Right lobe of liver (tissue), 4 donors: Measurements from ENCODE around the gene RAPGEFL1.

Experiments used
- POLR2A ChIP-seq: fragments of 450-650 bp; IDR thresholded peaks from one replicate; pipeline ENCODE4 v1.6.1; 2017; ENCODE audit warnings: antibody characterized with exemption, mild to moderate bottlenecking
- TF ChIP-seq, protein P1 (sequence below), 4 donors: fragments of 200-600 bp in 3 of 4; fragments of 450-650 bp in 1 of 4; IDR thresholded peaks; one replicate each; pipeline versions ENCODE4 v1.5.1 to v1.8.0; 2016 to 2022; ENCODE audit warnings: antibody characterized with exemption in 4 of 4, mild to moderate bottlenecking in 2 of 4
- donor health status: DM: no; HTN: no; CAD: no.
- donor health status: DM: no; HTN: no; CAD: no.
- donor health status: DM: no; HTN: yes; CAD: no.

DNA sequence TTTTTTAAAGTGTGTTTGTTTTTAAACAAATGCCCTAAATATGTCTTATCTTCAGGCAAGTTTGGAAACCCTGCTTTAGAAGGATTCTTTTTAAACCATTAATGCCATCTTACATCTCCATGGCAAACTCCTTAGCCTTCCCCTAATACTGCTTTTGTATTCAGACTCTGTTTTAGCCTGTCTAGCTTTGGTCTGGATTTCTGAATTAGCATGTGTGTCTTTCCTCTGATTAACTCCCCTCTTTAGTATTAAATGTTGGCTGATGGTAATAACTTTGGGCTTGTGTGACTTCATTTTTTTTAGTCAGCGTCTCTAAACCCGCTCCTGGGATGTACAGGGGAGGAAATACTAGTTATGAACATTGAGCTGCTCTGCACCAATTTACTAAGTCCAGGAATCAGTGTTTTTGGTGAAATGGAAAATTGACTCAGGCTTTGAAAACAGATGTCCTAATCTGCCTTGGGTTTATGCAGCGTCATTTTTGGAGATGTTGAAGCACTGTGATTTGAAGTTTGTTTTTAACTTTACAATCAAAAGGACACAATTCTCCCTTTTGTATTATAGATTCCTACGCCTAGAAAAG, 64.1 kb downstream of the RAPGEFL1 start:
- TF ChIP-seq, protein P1, sequence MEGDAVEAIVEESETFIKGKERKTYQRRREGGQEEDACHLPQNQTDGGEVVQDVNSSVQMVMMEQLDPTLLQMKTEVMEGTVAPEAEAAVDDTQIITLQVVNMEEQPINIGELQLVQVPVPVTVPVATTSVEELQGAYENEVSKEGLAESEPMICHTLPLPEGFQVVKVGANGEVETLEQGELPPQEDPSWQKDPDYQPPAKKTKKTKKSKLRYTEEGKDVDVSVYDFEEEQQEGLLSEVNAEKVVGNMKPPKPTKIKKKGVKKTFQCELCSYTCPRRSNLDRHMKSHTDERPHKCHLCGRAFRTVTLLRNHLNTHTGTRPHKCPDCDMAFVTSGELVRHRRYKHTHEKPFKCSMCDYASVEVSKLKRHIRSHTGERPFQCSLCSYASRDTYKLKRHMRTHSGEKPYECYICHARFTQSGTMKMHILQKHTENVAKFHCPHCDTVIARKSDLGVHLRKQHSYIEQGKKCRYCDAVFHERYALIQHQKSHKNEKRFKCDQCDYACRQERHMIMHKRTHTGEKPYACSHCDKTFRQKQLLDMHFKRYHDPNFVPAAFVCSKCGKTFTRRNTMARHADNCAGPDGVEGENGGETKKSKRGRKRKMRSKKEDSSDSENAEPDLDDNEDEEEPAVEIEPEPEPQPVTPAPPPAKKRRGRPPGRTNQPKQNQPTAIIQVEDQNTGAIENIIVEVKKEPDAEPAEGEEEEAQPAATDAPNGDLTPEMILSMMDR (IDR thresholded peaks at IDR 0.05): no peak
- TF ChIP-seq POLR2A: no peak
